CD4-positive, alpha-beta T cell treated with Interferon alpha-2 for 1 hour (primary cell): ENCODE data around the gene TCERG1L.

ENCODE experiments used
- DNase-seq, 2 donors: peaks; one replicate each; pipeline ENCODE4 v3.0.0-alpha.2; 2020 to 2022

TCERG1L gene

DNA sequence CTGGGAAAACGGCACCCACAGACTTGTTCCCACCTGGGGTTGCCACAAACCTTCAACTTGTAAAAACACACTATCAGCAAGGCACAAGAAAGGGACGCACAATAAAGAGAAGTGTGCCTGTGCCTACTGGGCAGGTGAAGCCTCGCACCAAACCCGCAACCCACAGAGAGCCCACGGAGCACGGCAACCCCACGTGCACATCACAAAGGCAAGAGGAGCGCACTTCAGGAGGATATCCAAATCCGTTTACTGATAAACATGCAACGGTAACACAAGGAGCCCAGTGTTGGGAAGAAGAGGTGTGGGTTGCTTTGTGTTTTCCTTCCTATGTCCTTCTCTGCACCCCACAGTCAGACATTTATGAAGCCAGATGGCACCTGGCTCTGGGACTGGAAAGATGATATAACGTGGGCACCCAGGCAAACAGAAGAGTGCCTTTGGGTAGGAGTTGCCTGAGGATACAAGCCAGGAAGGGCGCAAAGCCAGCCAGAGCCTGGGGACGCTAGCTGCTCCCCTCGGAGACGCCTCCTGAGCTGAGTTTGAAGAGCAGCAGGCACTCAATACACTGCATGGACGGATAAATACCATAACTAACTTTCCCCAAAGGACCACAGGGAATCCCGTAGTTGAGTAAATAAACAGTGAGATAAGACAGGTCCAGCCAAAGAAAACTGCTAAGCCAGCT is 41.6 kb downstream of the TCERG1L start:
- DNase-seq = no peak

DNA sequence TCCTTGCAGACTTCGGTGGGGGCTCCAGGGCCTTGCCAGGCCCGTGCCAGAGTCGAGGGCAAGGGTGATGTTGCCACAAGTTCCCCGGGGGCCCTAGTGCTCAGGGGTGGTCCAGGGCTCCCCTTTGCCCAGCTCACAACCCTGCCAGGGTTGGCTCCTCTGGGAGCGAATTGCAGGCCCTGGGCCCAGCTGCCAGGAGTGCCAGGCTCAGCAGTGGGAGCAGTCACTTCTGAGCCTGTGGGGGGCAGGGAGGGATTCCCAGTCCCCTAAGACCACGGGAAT is 43.8 kb downstream of the TCERG1L start:
- DNase-seq = no peak

DNA sequence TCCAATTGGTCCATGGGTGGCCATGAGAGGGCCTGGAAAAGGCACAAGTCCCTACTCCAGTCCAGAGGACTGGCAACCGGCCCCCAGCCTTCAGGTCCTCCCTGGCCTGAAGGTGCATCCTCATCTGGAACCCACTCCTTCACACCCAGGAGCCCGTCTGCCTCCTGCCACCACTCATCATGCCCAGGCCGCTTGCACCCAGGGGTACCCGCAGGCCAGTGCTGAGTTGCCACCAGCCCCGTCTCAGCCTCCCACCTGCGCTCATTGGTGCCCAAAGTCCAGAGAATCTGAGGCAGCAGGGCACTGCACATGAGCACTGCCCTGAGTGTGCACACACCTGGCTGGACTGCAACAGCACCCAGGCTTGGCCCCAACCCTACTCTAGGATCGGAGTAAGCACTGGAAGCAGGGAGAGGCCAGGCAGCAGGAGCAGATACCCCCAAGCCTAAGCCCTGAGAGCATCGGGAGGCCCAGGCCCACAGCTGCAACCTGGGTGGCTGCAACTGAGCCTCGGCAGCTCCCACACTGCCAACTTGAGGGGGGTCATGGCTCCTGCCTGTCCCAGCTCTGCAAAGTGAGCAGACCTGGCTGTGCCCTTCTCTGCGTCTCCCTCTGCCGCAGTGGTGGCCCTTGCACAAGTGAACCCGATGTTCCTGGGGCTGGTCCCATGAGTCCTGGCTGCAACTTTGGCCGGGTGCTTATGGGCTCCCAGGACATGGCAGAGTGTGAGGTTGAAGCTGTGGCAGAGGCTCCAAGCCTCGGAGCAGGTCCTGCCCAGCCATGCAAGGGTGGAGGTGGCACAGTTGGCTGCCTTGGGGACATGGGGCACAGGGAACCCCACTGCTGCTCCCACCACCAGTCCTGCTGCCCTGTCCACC is 44.3 kb downstream of the TCERG1L start:
- no peak for DNase-seq

DNA sequence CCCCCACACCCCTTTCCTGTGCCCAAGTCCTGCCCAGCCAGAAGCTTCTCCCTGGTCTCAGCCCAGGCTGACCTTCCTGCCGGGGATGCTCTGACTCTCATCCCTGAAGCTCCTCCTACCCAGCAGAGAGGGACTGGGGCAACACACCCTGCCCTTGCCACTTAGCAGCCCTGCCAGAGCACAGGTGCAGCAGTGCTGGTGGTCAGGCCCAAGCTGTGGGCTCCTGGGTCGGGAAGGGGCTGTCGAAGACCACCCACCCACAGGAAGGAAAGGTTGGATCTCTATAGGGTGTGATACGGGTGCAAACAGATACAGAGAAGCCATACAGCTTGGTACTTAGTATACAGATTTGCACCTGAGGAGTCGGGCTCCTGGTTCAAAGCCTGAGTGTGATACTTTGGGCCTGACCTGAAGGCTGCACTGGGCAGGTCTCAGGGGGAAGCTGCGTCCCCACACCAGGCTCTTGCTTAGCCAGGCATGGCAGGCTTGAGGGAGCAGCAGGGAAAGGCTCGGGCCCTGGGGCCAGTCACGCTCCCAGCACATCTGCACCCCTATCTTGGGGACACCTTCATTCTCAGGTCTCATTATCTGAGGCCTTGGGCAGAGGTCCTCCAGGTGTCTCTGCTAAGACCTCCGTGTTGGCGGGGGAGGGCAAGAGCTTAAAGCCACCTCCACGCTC is 47.3 kb downstream of the TCERG1L start:
- no peak for DNase-seq

DNA sequence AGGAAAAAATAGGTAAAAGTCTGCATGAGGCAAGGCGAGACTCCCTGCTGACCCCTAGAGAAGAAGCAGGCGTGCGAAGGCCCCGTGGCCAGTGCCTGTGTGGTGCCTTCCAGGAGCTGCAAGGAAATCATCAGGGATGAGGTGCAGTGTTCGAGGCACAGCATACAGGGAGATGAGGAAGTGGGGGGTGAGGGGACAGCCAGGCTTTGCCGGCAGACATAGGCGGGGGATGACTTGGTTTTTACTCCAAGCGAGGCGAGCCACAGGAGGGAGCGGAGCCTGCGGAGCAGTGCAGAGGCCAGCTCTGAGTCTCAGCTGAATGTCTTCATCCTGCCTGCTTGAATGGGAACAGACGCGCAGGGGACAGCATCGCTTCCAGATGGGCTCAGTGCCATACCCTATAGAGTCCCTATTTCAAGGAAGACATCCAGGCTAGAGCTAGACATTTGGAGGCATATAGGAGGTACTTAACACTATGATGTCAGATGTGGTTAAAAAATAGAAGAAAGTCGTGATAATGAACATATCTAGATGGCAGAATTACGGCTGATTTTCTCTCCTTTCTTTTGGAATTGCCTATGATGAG is 49.5 kb downstream of the TCERG1L start:
- no peak for DNase-seq

DNA sequence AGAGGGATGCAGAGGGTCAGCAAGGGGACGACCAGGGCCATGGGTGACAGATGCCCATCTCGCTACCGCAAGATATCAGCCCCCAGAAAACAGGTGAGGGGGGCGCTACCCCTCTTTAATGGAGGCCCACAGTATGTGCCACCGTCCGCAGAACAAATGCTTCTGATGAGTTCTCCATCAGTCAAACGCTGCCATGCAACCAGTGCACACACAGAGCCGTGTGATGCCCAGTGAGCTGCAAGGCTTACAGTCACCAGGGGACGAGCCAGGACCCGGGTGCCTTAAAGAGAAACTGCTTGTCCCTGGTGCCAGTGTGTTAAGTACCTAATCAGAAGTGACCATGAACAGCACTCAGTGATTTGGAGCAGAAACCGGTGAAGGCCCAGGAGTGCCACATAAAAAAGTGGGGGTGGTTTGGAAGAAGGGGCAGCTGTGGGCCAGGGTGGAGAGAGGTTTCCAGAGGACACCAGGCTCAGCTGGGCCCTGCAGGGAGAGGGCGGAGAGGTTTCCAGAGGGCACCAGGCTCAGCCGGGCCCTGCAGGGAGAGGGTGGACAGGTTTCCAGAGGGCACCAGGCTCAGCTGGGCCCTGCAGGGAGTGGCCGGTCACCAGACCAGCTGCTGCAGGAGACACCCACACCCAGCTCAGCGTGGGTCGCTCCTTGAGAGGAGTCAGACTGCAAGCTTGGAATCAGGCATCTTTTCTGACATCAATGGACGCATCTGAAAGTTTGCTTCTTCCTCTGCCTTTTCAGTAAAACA is 50.9 kb downstream of the TCERG1L start:
- DNase-seq = no peak

DNA sequence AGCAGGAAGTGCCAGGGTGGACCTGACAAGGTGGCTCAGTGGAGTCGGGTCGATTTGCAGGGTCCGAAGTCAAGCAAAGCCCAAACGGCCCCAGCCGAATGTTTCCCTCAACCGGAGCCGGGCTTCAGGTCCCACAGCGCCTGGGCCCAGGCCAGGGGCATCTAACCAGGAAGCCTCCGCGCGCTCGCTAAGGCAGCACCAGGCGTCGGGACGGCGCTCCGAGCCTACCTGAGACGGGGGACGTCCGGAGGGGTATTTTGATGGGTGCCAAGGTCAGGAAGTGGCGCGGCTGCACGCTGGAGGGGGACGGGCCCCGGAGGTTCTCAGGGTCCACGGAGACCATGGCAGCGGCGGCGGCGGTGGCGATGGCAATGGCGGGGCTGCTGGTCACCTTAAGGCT is 51.5 kb downstream of the TCERG1L start:
- DNase-seq = no peak

DNA sequence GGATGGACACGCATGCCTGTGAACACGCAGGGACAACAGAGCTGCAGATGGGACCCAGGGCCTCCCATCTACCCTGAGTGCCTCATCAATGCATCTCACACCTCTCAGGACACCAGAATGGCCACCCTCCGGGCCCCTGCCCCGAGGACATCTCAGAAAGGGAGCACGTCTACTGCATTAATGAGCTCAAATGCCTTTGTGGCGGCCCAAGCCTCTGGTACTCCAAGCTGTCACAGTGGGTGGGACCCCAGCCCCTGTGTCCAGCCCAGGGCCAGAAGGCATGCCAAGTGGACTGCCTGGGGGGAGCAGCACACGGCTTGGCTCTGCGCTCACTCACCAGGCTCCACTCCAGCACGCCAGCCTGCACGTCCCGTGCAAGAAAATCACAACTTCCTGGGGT is 52.0 kb downstream of the TCERG1L start:
- DNase-seq = no peak

DNA sequence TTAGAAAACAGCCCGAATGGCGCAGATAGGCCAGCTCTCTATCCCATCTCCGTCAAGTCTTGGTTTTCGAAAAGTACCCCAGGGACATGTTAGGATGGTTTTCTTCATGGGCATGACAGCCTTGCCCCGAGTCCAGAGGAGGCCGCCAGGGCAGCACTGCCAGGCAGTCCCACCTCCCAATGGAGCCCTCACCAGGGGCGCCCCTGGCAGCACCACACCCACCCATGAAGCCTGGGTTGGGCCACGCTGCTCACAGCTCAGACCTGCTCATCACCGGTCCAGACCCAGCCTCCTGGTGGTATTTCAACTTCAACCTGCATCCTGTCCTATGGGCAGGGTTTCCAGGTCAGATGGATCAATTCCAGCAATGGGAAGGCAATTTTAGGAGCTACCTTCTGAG is 53.3 kb downstream of the TCERG1L start:
- DNase-seq = no peak

DNA sequence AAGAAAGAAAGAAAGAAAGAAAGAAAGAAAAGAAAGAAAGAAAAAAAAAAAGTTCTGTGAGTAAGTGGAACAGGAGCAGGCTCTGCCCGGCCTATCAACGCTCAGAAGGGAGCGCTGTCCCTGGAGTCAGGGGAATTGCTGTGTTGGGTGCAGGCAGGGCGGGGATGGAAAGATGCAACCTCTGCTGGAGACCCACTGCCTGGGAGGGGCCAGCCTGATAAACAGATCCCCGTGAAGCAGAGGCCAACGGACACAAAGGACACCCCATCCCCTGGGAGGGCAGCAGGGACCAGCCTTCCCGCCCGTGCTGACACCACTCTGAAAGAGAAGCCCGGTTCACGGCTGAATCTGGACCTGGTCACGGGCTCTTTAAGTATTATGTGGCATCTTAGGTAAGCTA is 54.5 kb downstream of the TCERG1L start:
- DNase-seq = no peak

DNA sequence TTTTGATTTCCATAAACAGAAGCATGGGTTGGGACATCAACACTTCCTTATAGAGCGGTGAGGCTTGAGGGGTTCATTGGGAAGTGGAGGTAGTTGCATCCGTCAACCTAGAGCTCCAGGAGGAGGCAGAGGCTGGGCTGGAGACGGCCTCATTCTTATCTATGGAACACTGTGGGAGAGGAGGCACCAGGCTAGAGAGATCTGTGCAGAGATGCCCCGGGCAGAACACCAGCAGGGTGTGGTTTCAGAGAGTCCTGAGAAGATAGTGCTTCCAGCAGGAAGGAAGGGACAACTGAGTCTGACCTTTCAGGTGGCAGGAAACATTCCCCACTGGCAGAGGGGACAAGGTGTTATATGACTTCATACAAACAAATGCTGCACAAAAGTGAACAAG is 56.7 kb downstream of the TCERG1L start:
- DNase-seq = no peak

DNA sequence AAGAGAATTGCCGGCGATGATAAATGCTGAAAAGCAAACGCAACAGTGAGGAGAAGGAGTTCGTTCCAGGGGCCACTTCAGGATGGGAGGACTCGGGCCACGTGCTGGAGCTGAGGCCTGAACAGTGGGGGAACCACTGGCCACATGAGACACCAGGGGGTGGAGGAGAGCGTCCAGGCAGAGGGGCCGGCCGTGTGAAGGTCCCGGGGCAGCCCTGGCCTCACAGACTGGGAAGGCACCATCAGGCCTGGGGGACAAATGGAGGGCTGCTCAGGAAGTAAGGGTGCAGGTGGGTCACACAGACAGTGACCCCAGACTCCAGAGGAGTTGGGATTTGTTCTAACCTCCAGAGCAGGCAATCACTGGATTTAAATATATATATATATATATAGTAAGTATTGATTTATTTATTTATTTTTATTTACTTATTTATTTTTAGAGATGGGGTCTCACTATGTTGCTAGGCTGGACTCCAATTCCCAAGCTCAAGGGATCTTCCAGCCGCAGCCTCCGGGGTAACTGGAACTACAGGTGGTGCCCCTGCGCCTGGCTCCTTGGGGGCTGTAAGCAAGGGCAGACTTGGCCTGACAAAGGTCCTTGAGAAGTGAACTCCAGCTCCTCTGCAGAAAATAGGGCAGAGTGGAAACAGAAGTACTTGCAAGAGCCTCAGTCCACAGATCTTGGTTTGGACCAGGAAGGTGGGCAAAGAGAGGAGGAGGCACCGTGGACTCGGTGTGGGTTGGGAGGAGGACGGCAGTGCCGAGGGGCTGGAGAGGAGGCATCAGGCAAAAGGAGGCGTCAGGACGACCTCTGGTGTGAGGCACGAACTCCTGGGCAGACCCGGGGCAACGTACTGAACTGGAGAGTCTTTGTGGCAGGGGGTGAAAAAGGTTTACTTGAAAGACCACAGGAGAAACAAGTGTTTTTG is 57.3 kb downstream of the TCERG1L start:
- no peak for DNase-seq

DNA sequence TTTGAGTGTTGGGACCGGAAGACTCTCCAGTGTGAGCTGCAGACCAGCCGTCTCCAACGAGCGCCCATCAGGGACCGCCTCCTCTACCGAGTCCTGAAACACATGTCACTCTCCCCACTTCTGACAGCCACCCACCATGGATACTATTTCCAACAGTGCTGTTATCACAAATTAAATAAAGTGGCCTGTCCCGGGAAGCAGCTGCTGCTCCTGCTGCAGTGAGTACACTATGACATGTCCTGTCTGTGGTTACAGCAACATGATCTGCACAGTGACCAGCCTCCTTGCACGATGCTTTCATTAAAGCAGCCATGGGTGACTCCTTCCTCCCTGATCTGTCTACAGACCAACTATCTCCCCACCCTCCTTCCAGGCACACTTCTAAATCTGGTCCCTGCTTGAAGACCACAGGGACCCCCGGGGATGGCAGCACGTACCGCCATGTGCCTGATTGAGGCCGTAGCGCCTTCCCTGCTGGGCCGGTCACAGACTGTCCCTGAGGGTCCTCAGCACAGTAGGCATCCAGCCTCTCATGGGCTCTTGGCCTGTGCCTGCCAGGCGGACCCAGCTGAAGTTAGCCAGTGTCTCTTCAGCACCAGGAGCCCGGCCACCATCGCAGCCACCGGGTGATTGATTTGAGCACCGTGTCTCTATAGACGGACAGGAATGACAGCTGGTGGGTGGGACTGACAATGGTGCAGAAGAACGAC is 58.8 kb downstream of the TCERG1L start:
- no peak for DNase-seq

DNA sequence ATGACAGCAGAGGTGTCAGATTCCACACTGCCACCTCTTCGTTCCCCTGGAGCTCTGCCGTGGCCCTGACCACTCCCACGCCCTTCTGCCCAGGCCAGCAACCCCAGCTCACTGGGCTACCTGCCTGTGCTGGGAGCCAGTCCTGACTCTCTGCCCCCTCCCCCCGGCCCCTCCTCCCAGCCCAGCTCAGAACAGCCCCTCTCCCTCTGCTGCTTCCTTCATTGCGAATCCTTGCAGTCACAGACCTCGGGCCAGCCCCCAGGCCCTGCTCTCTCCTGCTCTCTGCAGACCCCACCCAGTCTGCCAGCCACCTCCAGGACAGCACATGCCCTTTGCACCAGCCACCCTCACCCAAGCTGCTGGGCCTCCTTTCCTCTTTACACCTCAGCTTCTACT is 60.4 kb downstream of the TCERG1L start:
- DNase-seq = no peak

DNA sequence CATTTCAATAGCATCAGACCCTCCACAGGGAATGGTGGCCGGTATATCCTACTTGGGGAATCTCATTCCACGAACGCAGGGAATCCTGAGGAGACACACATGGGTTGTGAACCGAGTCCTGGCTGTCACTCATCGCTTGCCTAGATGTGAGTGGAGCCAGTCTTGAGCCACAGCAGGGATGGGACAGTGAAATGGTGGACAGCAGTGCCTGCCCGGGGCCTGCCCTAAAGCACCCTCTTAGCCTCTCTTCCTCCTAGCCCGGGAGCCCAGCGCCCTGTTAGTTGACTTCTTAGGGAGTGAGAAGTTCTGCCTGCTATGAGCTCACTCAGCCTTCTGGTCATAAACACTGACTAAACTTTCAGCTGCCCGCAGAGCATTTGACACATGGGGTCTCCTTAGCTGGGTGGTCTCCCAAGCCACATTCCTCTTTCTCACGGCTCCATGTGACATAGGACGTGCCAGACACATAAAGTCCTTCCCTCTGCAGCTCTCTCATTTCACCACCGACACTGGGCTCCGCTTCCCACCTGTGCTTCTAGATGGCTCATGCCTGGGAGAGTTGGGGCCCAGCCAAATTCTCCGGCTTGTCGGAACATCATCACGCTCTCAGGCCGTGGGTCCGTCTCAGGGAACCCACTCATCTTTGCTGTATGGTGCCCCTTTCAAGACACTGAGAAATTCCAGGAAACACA is 60.9 kb downstream of the TCERG1L start:
- no peak for DNase-seq

DNA sequence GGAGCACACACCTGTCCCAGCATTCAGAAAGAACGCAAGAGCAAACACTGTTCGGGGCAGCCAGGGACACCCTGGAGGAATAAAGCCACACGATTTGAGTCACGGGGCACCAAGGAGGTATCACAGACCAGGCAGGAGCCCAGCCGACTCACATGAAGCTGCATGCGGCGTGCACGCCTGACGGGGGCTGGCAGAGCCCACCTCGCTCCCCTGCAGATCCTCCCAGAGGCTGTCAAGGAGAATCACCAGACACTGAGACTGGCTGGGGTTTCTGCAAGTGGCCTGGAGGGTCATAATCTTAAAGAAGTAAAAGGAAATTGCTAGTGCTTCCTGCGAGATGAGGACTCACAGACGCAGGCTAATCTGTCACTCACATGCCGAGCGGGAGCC is 61.6 kb downstream of the TCERG1L start:
- no peak for DNase-seq

DNA sequence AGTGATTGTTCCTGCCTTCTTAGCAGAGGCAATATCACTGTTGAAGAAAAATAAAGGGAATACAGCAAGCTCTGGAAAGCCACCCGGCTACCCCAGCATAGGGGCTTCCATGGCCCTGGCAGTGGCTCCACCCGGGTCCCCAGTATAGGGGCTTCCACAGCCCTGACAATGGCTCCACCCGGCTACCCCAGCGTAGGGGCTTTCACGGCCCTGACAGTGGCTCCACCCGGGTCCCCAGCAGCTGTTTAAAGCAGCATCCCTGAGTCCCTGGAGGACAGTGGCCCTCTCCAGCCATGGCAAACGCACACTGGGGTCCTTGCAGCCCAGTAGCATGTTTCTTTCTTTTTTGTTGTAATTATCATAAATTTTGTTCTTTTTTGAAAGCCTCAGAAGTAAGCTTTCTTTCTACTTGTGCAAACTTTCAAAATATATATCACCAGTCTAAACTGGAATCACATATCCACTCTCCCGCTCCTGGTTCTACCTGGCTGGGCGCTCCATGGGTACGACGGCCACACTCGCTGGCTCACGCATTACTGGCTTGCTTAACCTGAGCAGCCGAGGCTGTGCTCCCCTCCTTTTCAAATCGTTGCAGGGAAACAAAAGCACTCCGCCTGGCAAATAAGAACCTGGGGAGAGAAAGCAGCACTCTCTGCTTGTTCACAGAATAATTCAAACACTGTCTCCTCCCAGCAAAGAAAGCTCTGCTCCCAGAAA is 62.1 kb downstream of the TCERG1L start:
- no peak for DNase-seq

DNA sequence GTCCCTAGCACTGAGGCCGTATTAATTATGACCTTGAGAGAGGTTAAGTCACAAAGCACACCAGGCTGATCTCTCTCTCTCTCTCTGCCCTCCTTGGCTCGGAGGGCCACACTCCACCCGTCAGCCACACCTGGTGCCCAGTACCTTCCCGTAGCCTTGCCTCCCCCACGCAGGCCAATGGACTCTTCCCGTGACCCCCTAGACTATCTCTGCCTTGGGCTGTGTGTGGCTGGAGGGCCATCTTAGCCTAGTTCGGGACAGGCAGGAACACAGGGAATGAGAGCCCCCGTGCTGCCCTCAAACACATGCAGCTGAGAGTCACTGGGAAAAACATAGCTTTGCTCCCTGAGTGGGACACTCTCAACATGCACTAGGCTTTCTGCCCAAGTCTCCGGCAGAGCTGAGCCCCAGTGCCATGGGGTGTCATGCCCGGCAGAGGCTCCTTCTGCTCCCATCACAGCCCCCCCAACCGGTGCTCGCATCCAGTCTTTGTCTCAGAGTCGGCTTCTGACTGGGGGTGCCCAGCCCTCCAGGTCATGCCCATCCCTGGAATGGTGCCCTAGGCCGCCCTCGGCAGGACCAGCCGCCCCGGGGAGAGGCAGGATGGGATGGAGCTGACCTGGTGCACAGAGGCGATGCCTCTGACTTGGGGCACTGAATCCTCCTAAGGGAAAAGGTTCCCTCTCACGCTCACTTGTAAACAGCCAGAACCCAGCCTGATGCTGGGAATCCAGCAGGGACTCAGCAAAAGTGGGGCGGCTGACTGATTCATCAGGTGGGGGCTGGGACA is 63.0 kb downstream of the TCERG1L start:
- no peak for DNase-seq

DNA sequence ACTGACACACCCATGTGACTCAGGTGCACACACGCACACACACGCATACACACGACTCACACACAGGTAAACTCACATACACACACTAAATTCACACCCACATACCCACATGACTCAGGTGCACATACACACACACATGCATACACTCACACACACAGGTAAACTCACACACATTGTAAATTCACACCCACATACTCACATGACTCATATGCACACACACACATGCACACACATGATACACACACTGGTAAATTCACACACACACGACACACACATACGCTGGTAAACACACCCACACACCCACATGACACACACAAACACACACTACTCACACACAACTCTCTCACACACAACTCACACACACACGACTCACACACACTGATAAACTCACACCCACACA is 63.6 kb downstream of the TCERG1L start:
- no peak for DNase-seq
